GM21526 (cell line): ENCODE data around the gene SCARF2.
A peak's percentile ranks its signal among the peaks of the same experiment; 100 is the strongest.
"Not testable (repeated sequence)": the region's sequence is repeated elsewhere in the genome, so short reads cannot be mapped to it uniquely, and the experiment has no call there.

Source experiments
- ATAC-seq: cut with Tn5 transposase; IDR thresholded peaks from one replicate; pipeline ENCODE4 v1.9.1; 2021; ENCODE audit warnings: moderate library complexity; ENCODE audit not compliant: unreplicated experiment, low FRiP score

SCARF2 gene

GRCh38 chr22:20396639-20397038, 41.0 kb downstream of the SCARF2 start:
- ATAC-seq, result no peak

- ATAC-seq, result no peak
Observed at GRCh38 chr22:20395907-20396287, 41.7 kb downstream of the SCARF2 start.

- no peak for ATAC-seq
Observed at GRCh38 chr22:20395181-20395906, 42.3 kb downstream of the SCARF2 start.

DNA sequence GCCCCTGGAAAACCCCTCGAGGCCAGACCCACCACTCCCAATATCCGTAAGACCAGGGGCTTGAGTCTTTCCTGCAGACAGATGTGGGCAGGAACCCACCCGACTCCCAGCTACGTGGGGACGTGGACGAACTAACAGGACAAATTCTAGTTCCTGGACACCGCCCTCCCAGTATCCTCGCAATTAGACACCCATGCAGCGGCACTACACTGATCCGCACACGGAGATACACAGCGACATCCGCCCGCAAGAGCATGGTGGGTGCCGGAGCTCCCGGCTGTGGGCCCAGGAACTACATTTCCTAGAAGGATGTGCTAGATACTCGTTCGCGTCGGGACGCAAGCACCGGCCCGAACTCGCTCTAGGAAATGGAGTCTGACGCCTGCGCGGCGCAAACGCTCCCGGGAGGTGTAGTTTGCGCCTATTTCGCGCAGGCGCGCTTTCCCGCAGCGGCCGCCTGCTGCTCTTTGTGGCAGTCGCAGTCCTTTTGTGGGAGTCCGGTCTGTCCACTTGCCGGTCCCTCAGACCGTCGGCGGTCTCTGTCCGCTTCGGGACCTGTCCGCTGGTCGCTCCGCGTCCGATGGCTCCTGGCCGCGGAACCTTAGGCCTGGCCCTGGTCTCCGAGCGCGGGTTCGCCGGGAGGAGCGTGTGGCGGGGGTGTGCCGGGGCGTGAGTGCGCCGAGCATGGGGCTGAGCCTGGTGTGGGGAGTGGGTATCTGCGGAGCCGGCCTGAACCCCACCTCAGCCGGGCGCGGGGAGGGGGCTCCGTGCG, 43.7 kb downstream of the SCARF2 start, which contains the start of gene ZNF74:
TSS of gene ZNF74 (plus strand) at position 447 of the 772 bp plus-strand sequence. CDS start 478 bp downstream, outside the sequence.
- ATAC-seq, result peak; percentile 67

- no peak for ATAC-seq
Observed at GRCh38 chr22:20392983-20393704, 44.5 kb downstream of the SCARF2 start.

GRCh38 chr22:20392365-20392881, 45.2 kb downstream of the SCARF2 start:
- not testable (repeated sequence) for ATAC-seq

DNA sequence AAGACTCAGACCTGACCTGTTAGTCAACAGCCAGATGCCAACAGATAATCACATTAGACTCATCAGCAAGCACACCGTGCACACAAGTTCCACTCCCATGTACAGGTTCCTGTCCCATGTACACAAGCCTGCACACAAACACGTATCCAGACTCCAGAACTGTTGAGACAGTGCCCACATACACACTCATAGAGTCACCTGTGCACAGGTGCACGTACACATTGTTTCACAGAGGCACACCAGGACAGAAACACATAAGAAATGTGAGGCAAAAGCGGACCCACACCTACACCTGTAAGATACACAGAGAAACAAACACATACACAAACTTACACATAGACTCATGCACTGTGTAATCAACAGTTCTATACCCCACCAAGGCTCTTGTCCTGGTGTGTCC, 46.4 kb downstream of the SCARF2 start:
- ATAC-seq, result no peak

- ATAC-seq, result no peak
Observed at GRCh38 chr22:20390394-20390907, 47.2 kb downstream of the SCARF2 start.

DNA sequence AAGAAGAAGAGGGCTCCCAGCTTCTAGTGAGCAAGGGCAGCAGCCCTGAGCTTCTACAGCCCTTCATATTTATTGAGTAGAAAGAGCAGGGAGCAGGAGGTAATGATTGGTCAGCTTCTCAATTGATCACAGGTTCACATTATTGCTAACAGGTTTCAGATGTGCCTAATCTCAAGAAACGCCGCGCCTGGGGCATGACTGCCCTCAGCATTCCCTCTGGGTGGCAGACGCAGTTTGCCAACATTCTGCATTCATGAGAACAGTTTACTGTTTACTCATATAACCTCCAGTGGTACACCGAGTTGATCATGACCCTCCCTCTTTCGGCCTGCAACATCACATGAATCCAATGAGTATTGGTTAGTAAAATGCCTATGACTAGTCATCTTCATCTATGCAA, 48.3 kb downstream of the SCARF2 start:
- ATAC-seq, result no peak

GRCh38 chr22:20388200-20388599, 49.4 kb downstream of the SCARF2 start:
- ATAC-seq, result no peak

DNA sequence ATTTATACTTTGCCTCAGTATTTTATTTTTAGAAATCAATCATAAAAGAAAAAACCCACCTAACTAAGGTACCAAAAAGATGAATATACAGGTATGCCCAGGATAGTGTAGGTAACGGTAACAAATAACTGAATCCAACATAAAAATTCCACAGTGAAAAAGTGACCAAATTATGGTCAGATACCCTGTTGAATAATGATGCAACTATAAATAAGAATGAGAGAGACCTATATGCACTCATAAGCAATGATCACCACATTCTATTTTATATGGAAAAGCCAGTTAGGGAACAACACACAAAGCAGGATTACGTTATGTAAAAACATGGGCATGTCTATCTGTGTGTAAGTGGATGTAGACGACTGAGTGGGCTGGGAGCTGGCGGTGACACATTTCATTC, 50.7 kb downstream of the SCARF2 start:
- ATAC-seq, result no peak

- ATAC-seq, result no peak
Observed at GRCh38 chr22:20386336-20386735, 51.3 kb downstream of the SCARF2 start.

DNA sequence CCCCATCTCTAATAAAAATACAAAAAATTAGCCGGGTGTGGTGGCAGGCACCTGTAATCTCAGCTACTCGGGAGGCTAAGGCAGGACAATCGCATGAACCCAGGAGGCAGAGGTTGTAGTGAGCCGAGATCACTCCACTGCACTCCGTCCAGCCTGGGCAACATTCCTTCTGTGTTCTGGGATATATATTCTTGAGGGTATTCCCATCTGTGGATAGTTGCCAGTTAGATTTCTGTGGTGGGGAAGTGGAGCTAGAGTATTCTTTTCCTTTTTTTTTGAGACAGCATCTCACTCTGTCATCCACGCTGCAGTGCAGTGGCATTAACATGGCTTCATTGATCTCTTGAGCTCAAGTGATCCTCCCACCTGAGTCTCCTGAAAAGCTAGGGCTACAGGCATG, 52.8 kb downstream of the SCARF2 start:
- no peak for ATAC-seq

DNA sequence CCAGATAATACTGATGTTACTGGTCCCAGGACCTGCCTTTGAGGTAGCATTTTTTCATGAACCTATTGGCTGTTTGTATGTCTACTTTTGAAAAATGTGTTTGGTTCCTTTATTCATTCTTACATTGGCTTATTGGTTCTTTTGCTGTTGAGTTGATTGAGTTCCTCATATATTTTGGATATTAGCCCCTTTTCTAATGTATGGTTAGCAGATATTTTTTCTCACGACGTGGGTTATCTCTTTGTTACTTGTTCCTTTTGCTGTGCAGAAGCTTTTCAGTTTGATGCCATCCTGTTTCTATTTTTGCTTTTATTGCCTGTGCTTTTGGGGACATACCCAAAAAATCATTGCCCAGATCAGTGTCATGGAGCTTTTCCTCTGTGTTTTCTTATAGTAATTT, 53.5 kb downstream of the SCARF2 start:
- ATAC-seq, result no peak

- ATAC-seq, result no peak
Observed at GRCh38 chr22:20383538-20383937, 54.1 kb downstream of the SCARF2 start.

DNA sequence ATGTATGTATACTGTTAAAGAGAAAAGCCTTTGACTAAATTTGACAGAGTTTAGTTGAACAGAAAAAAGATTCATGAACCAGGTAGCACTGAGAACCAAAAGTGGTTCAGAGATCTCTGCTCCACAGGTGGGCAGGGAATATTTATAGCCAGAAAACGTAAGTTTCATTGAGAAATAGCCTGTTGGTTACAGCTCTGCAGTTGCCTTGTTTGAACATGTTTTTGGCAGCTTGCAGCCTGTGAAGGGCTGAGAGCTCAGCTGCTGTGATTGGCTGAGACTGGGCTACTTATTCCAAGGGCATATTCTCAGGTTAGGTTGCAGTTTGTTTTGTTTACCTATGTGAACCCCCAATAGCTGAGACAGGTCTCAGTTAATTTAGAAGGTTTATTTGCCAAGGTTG, 57.1 kb downstream of the SCARF2 start:
- no peak for ATAC-seq

- not testable (repeated sequence) for ATAC-seq
Observed at GRCh38 chr22:20378684-20379083, 58.9 kb downstream of the SCARF2 start.

GRCh38 chr22:20378110-20378509, 59.5 kb downstream of the SCARF2 start:
- ATAC-seq, result no peak

DNA sequence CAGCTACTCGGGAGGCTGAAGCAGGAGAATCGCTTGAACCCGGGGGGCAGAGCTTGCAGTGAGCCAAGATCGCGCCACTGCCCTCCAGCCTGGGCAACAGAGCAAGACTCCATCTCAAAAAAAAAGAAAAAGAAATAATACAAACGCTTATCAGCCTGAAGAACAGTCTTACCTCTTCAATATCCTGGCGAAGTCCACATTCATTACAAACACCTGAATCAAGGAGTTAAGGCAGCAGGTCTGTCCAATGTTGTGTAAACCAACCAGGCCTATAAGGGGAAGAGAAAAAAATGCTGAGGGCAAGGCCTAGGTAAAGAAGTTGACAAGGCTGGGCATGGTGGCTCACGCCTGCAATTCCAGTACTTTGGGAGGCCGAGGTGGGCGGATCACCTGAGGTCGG, 60.6 kb downstream of the SCARF2 start:
- not testable (repeated sequence) for ATAC-seq

GRCh38 chr22:20376281-20376680, 61.3 kb downstream of the SCARF2 start:
- not testable (repeated sequence) for ATAC-seq
